ENCODE data around the gene TNFRSF6B.

The TNFRSF6B gene

GRCh38 chr20:63732118-63733095, 36.0 kb downstream of the TNFRSF6B start:
- H3K27me3 ChIP-seq (ENCODE audit: low read length) = no peaks in the 10 kb centered on the region
- H3K9me3 ChIP-seq (ENCODE audit: insufficient read depth, low read length) = no peaks in the 10 kb centered on the region
- TF ChIP-seq CTCF (IDR thresholded peaks at IDR 0.05; ENCODE audit: insufficient read depth, low read length, poor library complexity, severe bottlenecking) = no peak
- no peak for TF ChIP-seq EZH2phosphoT487 (conservative IDR thresholded peaks at IDR 0.05; ENCODE audit: low read length)
- no peak overlapping the region for H3K4me3 ChIP-seq (ENCODE audit: insufficient read depth, low read length, poor library complexity, severe bottlenecking)
- peaks cover 10% of the 10 kb centered on the region; the same call in 1 of the 2 replicates for H3K79me2 ChIP-seq (ENCODE audit: insufficient read depth, low read length)
- H3K9ac ChIP-seq (ENCODE audit: low read length) = no peak overlapping the region
- peaks cover 58% of the 10 kb centered on the region for H3F3A ChIP-seq (ENCODE audit: insufficient read depth)
- H3K27ac ChIP-seq (ENCODE audit: low read depth, low read length) = no peak overlapping the region
- H2AFZ ChIP-seq (ENCODE audit: low read depth, low read length, severe bottlenecking) = no peak overlapping the region
- H3K9me2 ChIP-seq (replicated peaks; ENCODE audit: insufficient read depth, low read length) = no peaks in the 10 kb centered on the region
- H4K20me1 ChIP-seq (ENCODE audit: low read depth, low read length) = no peaks in the 10 kb centered on the region
- no peaks in the 10 kb centered on the region for H3K36me3 ChIP-seq (ENCODE audit: low read length)
- no peak overlapping the region for H3K4me2 ChIP-seq (ENCODE audit: low read depth, low read length, poor library complexity, severe bottlenecking)

GRCh38 chr20:63733117-63733516, 36.7 kb downstream of the TNFRSF6B start:
- H3K36me3 ChIP-seq (ENCODE audit: low read length) = no peaks in the 10 kb centered on the region

GRCh38 chr20:63733579-63734081, 37.2 kb downstream of the TNFRSF6B start:
- H3K27me3 ChIP-seq (ENCODE audit: low read length) = no peaks in the 10 kb centered on the region
- H2AFZ ChIP-seq (ENCODE audit: low read depth, low read length, severe bottlenecking) = no peak overlapping the region
- no peaks in the 10 kb centered on the region for H3K36me3 ChIP-seq (ENCODE audit: low read length)
- H3K9me3 ChIP-seq (ENCODE audit: insufficient read depth, low read length) = no peaks in the 10 kb centered on the region
- no peaks in the 10 kb centered on the region for H3K9me2 ChIP-seq (replicated peaks; ENCODE audit: insufficient read depth, low read length)
- H3K4me3 ChIP-seq (ENCODE audit: insufficient read depth, low read length, poor library complexity, severe bottlenecking) = no peak overlapping the region
- H3K27ac ChIP-seq (ENCODE audit: low read depth, low read length) = no peak overlapping the region
- H3K9ac ChIP-seq (ENCODE audit: low read length) = no peak overlapping the region
- peaks cover 10% of the 10 kb centered on the region; the same call in 1 of the 2 replicates for H3K79me2 ChIP-seq (ENCODE audit: insufficient read depth, low read length)
- TF ChIP-seq CTCF (IDR thresholded peaks at IDR 0.05; ENCODE audit: insufficient read depth, low read length, poor library complexity, severe bottlenecking) (no peak), EZH2phosphoT487 (conservative IDR thresholded peaks at IDR 0.05; ENCODE audit: low read length) (no peak)
- H4K20me1 ChIP-seq (ENCODE audit: low read depth, low read length) = no peaks in the 10 kb centered on the region
- no peak overlapping the region for H3K4me2 ChIP-seq (ENCODE audit: low read depth, low read length, poor library complexity, severe bottlenecking)
- H3F3A ChIP-seq (ENCODE audit: insufficient read depth) = peaks cover 50% of the 10 kb centered on the region

More at GRCh38 chr20:63733117-63733516, 36.7 kb downstream of the TNFRSF6B start:
- Histone ChIP-seq H4K20me1 (ENCODE audit: low read depth, low read length) (no peaks in the 10 kb centered on the region), H3F3A (ENCODE audit: insufficient read depth) (peaks cover 53% of the 10 kb centered on the region), H3K79me2 (ENCODE audit: insufficient read depth, low read length) (peaks cover 10% of the 10 kb centered on the region; the same call in 1 of the 2 replicates), H3K4me2 (ENCODE audit: low read depth, low read length, poor library complexity, severe bottlenecking) (no peak overlapping the region), H2AFZ (ENCODE audit: low read depth, low read length, severe bottlenecking) (no peak overlapping the region), H3K4me3 (ENCODE audit: insufficient read depth, low read length, poor library complexity, severe bottlenecking) (no peak overlapping the region), H3K27me3 (ENCODE audit: low read length) (no peaks in the 10 kb centered on the region), H3K27ac (ENCODE audit: low read depth, low read length) (no peak overlapping the region), H3K9ac (ENCODE audit: low read length) (no peak overlapping the region), H3K9me3 (ENCODE audit: insufficient read depth, low read length) (no peaks in the 10 kb centered on the region), H3K9me2 (replicated peaks; ENCODE audit: insufficient read depth, low read length) (no peaks in the 10 kb centered on the region)
- TF ChIP-seq EZH2phosphoT487 (conservative IDR thresholded peaks at IDR 0.05; ENCODE audit: low read length) (no peak), CTCF (IDR thresholded peaks at IDR 0.05; ENCODE audit: insufficient read depth, low read length, poor library complexity, severe bottlenecking) (no peak)

All from SU-DHL-6 (cell line).